Activated naive CD8-positive, alpha-beta T cell treated with anti-CD3 and anti-CD28 coated beads, Interleukin-2, amount 50 U/mL, for 24 hours (primary cell): ENCODE results near the gene IRX5.
A peak's percentile ranks its signal among the peaks of the same experiment; 100 is the strongest.

ENCODE experiments used
- ATAC-seq: fragments of 150-1000 bp; cut with Tn5 transposase; one replicate; pipeline ENCODE4 v1.10.0; 2021
- DNase-seq: peaks from one replicate; pipeline ENCODE4 v3.0.0; 2021
- H3K27ac Mint-ChIP-seq: one replicate; pipeline ENCODE4 v1.8.0; 2021; ENCODE audit warnings: mild to moderate bottlenecking, mixed read lengths
- H3K27me3 Mint-ChIP-seq: one replicate; pipeline ENCODE4 v1.8.0; 2021; ENCODE audit warnings: mixed read lengths
- H3K36me3 Mint-ChIP-seq: one replicate; pipeline ENCODE4 v1.8.0; 2021; ENCODE audit warnings: low read depth, mixed read lengths
- H3K4me1 Mint-ChIP-seq: one replicate; pipeline ENCODE4 v1.8.0; 2021; ENCODE audit warnings: mixed read lengths
- H3K4me3 Mint-ChIP-seq: one replicate; pipeline ENCODE4 v1.8.0; 2021; ENCODE audit warnings: mild to moderate bottlenecking, moderate library complexity, mixed read lengths
- H3K9me3 Mint-ChIP-seq: one replicate; pipeline ENCODE4 v1.8.0; 2021; ENCODE audit warnings: mixed read lengths

IRX5 gene

DNA sequence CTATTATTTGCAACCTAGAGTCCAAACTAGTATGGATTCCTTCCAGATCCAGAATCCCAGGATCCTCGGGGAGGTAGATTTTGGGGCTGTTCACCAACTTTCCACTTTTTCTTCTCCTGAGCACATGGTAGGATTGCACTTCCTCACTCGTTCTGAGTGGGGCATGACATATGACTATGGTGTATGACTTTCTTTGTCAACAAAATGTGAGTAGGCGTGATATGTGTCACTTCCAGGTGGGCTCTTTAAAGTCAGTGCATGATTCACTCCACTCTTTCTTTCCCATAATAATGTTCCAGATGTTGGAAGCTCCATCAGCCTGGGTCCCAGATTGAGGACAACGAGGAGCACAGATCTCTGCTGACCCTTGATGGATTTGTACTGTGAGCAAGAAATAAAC lies 21.5 kb downstream of the IRX5 start:
- ATAC-seq: no peak
- Mint-ChIP-seq H3K4me3 (no peak overlapping the region), H3K27me3 (peaks cover 24% of the 10 kb centered on the region), H3K36me3 (no peaks in the 10 kb centered on the region), H3K9me3 (peaks cover 3% of the 10 kb centered on the region), H3K27ac (no peak overlapping the region), H3K4me1 (no peaks in the 10 kb centered on the region)
- no peak for DNase-seq

DNA sequence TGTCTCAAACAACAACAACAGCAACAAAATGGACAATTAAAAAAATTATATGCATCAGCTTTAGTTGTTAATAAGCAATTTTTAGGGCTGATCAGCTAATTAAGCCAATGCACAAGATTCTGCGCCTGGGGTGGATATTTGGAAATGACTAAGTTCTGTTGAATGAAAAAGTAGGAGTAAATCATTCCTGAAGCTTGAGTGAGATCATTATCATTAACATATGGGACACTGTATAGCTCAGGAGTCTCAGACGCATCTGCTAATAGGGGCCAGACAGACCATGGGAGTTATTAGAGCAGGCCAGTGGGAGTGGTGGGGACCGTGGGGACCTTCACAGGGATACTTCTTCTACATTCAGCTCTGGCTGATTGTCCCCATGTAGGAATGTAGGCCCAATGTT lies 22.8 kb downstream of the IRX5 start:
- DNase-seq: no peak
- H3K27me3 Mint-ChIP-seq: peaks cover 19% of the 10 kb centered on the region
- H3K9me3 Mint-ChIP-seq: peaks cover 3% of the 10 kb centered on the region
- no peak overlapping the region for H3K4me3 Mint-ChIP-seq
- H3K27ac Mint-ChIP-seq: no peak overlapping the region
- no peak for ATAC-seq
- no peaks in the 10 kb centered on the region for H3K36me3 Mint-ChIP-seq
- no peaks in the 10 kb centered on the region for H3K4me1 Mint-ChIP-seq

DNA sequence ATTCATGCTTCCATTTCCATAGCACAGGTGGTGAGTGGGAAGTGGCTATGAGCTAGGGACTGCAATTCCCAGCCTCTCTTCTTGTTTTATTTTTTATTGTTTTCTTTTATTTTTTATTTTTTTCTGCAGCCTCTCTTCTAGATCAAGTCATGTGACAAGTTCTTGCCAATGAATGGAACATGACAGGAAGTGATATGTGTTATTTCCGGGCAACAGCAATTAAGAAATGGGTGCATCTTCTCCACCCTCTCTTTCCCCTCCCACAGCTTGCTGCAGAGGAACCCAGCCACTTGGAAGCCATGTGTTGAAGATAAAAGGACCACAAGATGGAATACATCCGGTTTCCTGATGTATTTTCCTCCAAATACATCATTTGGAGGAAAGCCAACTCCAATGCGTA lies 23.6 kb downstream of the IRX5 start:
- H3K27me3 Mint-ChIP-seq: peaks cover 22% of the 10 kb centered on the region
- no peaks in the 10 kb centered on the region for H3K36me3 Mint-ChIP-seq
- peaks cover 3% of the 10 kb centered on the region for H3K9me3 Mint-ChIP-seq

GRCh38 chr16:54955757-54956156 lies 25.1 kb downstream of the IRX5 start:
- DNase-seq (no peak), ATAC-seq (no peak)
- no peaks in the 10 kb centered on the region for H3K4me1 Mint-ChIP-seq
- H3K27ac Mint-ChIP-seq: no peak overlapping the region
- peaks cover 20% of the 10 kb centered on the region for H3K27me3 Mint-ChIP-seq
- H3K36me3 Mint-ChIP-seq: no peaks in the 10 kb centered on the region
- no peak overlapping the region for H3K4me3 Mint-ChIP-seq
- peaks cover 3% of the 10 kb centered on the region for H3K9me3 Mint-ChIP-seq

More for the DNA sequence above, 23.6 kb downstream of the IRX5 start:
- Mint-ChIP-seq H3K27ac (no peak overlapping the region), H3K4me1 (no peaks in the 10 kb centered on the region), H3K4me3 (no peak overlapping the region)
- ATAC-seq: no peak
- DNase-seq: no peak

DNA sequence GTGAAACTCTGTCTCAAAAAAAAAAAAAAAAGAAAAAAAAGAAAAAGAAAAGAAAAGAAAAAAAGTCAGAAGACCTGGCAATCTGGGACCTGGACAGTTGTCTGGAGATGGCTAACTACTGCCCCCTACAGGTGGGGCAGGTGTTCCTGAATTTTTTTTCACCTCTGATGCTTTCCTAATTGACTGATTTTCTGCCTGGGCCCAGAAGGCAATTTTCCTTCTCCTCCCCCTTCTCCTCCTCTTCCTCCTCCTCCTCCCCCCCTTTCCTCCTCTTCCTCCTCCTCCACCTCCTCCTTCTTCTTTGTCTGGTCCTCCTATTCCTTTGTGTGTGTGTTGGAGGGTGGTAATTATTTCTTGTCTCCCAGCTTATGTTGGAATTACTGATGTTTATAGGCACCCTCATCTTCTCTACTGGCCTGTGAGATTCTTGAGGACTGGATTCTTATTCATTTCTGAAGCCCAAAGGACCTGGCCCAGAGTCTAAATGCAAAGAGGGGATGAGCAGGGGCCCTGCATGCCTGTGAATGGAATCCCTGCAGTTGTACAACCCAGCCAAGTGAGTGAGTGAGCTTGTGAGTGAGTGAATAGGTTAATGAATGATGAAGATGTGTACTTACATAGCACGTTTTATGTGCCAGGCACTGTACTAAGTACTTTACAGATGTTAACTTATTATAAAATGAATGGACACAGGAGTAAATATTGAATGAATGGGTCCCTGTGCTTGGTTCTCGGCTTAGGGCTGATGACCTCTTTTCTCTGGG lies 26.9 kb downstream of the IRX5 start:
- Mint-ChIP-seq H3K4me1 (no peaks in the 10 kb centered on the region), H3K27me3 (peaks cover 10% of the 10 kb centered on the region), H3K9me3 (peaks cover 3% of the 10 kb centered on the region), H3K27ac (no peak overlapping the region), H3K36me3 (no peaks in the 10 kb centered on the region), H3K4me3 (no peak overlapping the region)
- DNase-seq: peak; percentile 36
- ATAC-seq: no peak

DNA sequence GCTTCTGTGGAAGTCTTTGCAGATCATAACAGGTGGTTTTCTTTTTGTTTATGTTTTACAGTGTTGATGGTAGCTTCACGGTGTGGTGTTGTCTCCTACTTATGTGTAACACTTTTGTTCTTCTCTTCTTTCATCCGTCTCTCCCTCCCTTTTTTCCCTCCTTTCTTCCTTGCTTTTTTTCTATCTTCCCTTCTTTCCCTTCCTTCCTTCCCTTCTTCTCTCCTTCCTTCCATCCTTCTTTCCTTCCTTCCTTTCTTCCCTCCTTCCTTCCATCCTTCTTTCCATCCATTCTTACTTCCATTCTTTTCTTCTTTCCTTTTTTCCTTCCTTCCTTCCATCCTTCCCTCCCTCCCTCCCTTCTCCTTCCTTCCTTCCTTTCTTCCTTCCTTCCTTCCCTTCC lies 31.4 kb downstream of the IRX5 start:
- no peak for ATAC-seq
- no peak for DNase-seq
- Mint-ChIP-seq H3K9me3 (no peaks in the 10 kb centered on the region), H3K36me3 (no peaks in the 10 kb centered on the region), H3K4me3 (no peak overlapping the region), H3K4me1 (no peaks in the 10 kb centered on the region), H3K27me3 (peaks cover 8% of the 10 kb centered on the region), H3K27ac (no peak overlapping the region)

- H3K9me3 Mint-ChIP-seq: no peaks in the 10 kb centered on the region
- H3K27ac Mint-ChIP-seq: no peak overlapping the region
- H3K4me1 Mint-ChIP-seq: no peaks in the 10 kb centered on the region
- peaks cover 2% of the 10 kb centered on the region for H3K27me3 Mint-ChIP-seq
- H3K36me3 Mint-ChIP-seq: no peaks in the 10 kb centered on the region
- H3K4me3 Mint-ChIP-seq: no peak overlapping the region
- ATAC-seq (no peak), DNase-seq (no peak)
Measured at GRCh38 chr16:54964239-54964638, 33.6 kb downstream of the IRX5 start.

GRCh38 chr16:54965464-54965863 lies 34.8 kb downstream of the IRX5 start:
- no peak for DNase-seq
- H3K4me3 Mint-ChIP-seq: no peak overlapping the region
- no peaks in the 10 kb centered on the region for H3K36me3 Mint-ChIP-seq
- ATAC-seq: no peak
- no peaks in the 10 kb centered on the region for H3K9me3 Mint-ChIP-seq
- H3K27me3 Mint-ChIP-seq: no peaks in the 10 kb centered on the region
- no peaks in the 10 kb centered on the region for H3K4me1 Mint-ChIP-seq
- no peak overlapping the region for H3K27ac Mint-ChIP-seq

GRCh38 chr16:54968011-54968410 lies 37.3 kb downstream of the IRX5 start:
- no peaks in the 10 kb centered on the region for H3K36me3 Mint-ChIP-seq
- H3K4me1 Mint-ChIP-seq: no peaks in the 10 kb centered on the region
- no peak for ATAC-seq
- H3K4me3 Mint-ChIP-seq: no peak overlapping the region
- H3K9me3 Mint-ChIP-seq: no peaks in the 10 kb centered on the region
- no peak overlapping the region for H3K27ac Mint-ChIP-seq
- H3K27me3 Mint-ChIP-seq: no peaks in the 10 kb centered on the region
- no peak for DNase-seq

GRCh38 chr16:54968784-54969183 lies 38.1 kb downstream of the IRX5 start:
- no peaks in the 10 kb centered on the region for H3K9me3 Mint-ChIP-seq
- ATAC-seq (no peak), DNase-seq (no peak)
- no peak overlapping the region for H3K27ac Mint-ChIP-seq
- H3K4me3 Mint-ChIP-seq: no peak overlapping the region
- H3K36me3 Mint-ChIP-seq: no peaks in the 10 kb centered on the region
- H3K4me1 Mint-ChIP-seq: no peaks in the 10 kb centered on the region
- H3K27me3 Mint-ChIP-seq: no peaks in the 10 kb centered on the region

DNA sequence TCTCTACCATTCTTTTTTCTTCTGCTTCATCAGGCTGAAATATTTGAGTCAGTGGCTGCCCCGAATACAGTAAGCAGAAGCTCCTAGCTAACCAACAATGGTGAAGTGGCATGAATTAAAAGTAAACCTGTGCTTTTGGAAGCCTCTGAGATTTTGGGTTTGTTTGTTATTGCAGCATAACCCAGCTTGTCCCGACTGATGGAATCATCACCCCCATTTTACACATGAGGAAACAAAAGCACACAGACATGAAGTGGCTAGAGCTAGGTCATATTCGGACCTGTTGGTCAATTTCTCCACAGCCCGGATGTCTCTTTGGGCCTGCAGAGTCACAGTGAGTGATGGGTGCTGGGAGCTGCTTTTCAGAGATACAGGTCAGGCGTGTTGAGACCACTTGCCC lies 39.4 kb downstream of the IRX5 start:
- no peak for DNase-seq
- Mint-ChIP-seq H3K27me3 (no peaks in the 10 kb centered on the region), H3K36me3 (no peaks in the 10 kb centered on the region), H3K27ac (no peak overlapping the region), H3K9me3 (no peaks in the 10 kb centered on the region), H3K4me3 (no peak overlapping the region), H3K4me1 (no peaks in the 10 kb centered on the region)
- no peak for ATAC-seq

DNA sequence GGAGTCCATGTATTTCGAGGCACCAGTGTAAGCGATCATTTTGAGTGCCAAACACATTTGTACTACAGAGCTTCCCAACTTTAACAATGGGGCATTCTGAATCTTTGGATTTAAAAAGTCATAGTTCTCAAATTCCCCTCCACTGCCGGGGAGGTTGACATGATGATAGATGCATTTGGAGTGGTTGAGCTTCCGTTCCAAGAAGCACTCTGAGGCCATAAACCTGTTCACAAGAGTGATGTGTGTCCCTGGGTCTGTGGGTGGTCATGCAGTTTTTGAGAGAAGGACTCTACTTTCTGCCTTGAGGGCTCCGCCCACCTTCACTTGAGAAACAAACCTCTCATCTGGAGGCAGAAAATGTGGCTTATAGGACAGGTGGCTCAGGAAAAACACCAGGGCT lies 43.7 kb downstream of the IRX5 start:
- Mint-ChIP-seq H3K4me1 (no peaks in the 10 kb centered on the region), H3K4me3 (no peak overlapping the region), H3K9me3 (no peaks in the 10 kb centered on the region), H3K27ac (no peak overlapping the region), H3K36me3 (no peaks in the 10 kb centered on the region), H3K27me3 (peaks cover 4% of the 10 kb centered on the region)
- DNase-seq: no peak
- no peak for ATAC-seq

DNA sequence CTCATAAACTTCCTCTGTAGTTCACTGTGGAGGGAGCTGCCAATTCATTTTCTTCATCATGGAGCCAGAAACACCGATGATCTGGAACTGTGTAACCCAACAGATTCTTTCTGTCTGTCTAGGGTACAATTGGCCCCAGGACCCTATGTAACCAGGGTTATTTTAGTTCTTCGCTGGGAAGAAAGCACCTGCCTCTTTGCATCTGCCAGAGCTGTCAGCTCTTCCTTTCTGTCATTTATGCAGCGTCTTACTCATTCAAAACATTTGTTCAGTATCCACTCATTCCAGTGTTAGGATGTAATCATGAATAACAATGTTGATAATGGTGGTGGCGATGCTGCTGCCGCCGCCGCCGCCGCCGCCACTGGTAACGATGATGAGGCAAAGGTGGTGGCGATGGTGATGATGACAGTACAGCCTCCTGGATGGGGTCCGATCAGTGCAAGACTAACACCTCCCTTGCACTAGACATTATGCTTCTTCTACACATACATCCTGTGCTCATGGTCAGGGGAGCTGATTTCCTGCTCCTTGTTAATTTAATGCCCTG lies 46.1 kb downstream of the IRX5 start:
- Mint-ChIP-seq H3K27ac (no peak overlapping the region), H3K36me3 (no peaks in the 10 kb centered on the region), H3K4me1 (no peaks in the 10 kb centered on the region), H3K9me3 (no peaks in the 10 kb centered on the region), H3K27me3 (peaks cover 4% of the 10 kb centered on the region), H3K4me3 (no peak overlapping the region)
- DNase-seq (no peak), ATAC-seq (no peak)

- H3K4me1 Mint-ChIP-seq: no peaks in the 10 kb centered on the region
- ATAC-seq: no peak
- no peak overlapping the region for H3K27ac Mint-ChIP-seq
- no peaks in the 10 kb centered on the region for H3K36me3 Mint-ChIP-seq
- no peak for DNase-seq
- H3K4me3 Mint-ChIP-seq: no peak overlapping the region
- H3K27me3 Mint-ChIP-seq: peaks cover 4% of the 10 kb centered on the region
- H3K9me3 Mint-ChIP-seq: no peaks in the 10 kb centered on the region
Measured at GRCh38 chr16:54977211-54977610, 46.5 kb downstream of the IRX5 start.

DNA sequence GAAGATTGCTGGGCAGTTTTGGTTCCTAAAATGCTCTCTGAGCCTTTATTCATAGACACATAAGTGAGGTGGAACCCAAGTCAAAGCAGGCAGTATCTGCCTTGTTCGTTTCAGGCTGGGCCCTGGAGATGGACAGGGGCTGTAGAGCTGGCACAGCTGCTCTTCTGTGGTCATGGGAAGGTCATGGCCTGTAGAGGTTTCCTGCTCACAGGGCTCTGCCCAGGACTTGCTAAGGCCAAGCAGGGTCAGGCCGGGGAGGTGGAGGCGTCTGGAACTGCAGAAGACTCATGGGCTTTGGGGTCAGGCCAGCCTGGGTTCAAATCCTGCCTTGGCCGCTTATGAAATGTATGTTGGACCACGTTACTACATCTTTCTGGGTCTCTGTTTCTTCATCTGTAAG lies 50.2 kb downstream of the IRX5 start:
- ATAC-seq: no peak
- Mint-ChIP-seq H3K4me1 (no peaks in the 10 kb centered on the region), H3K9me3 (no peaks in the 10 kb centered on the region), H3K36me3 (no peaks in the 10 kb centered on the region), H3K4me3 (no peak overlapping the region), H3K27me3 (no peaks in the 10 kb centered on the region), H3K27ac (no peak overlapping the region)
- no peak for DNase-seq
